ENCODE measurements around the gene GFER. TPM values are rescaled to one million over a fixed set of nuclear protein-coding genes. Genes with fewer than 3 reads are reported as not detected.
A peak's percentile ranks its signal among the peaks of the same experiment; 100 is the strongest.

The GFER gene
- polyA plus RNA-seq, 1 donor (not counting 4 experiments of a cell fraction or from before 2014, with no cell fraction given), result 12.0 TPM

- H3K9me1 ChIP-seq (ENCODE audit: control insufficient read depth, extremely low read depth, insufficient read depth, low read length), result peaks cover 2% of the 10 kb centered on the region
- dilution Hi-C loops (cut with MboI; ENCODE audit: extremely low pct_ligation_motif_present, low sequenced_read_pairs), result no loop called here
- peaks cover 9 to 27% of the 10 kb centered on the region in 2 experiments for H3K36me3 ChIP-seq (ENCODE audit: control insufficient read depth in 2 of 2, extremely low read depth in 1 of 2, insufficient read depth in 2 of 2, low read length in 2 of 2)
- FAIRE-seq (no peak), DNase-seq (ENCODE audit: low read depth, low spot score) (no peak)
- no peak overlapping the region for H3K4me2 ChIP-seq (ENCODE audit: control insufficient read depth, extremely low read depth, insufficient read depth, low read depth, low read length)
- H3K9me3 ChIP-seq (ENCODE audit: control insufficient read depth, low read depth, low read length), result no peaks in the 10 kb centered on the region
- H3K27me3 ChIP-seq (ENCODE audit: control insufficient read depth, extremely low read depth, insufficient read depth, low read length), result peaks cover 34% of the 10 kb centered on the region
- peaks cover 38% of the 10 kb centered on the region for H3K4me1 ChIP-seq (ENCODE audit: control insufficient read depth, extremely low read depth, insufficient read depth, low read length)
- no peak for TF ChIP-seq CTCF (optimal IDR thresholded peaks at IDR 0.05 in 1 of 3, IDR thresholded peaks at IDR 0.05 in 1 of 3, conservative IDR thresholded peaks at IDR 0.05 in 1 of 3; ENCODE audit: extremely low read depth in 1 of 3, insufficient read depth in 2 of 3, low read length in 3 of 3)
- TF ChIP-seq EZH2 (IDR thresholded peaks at IDR 0.05; ENCODE audit: low read length), result no peak
- peaks cover 2% of the 10 kb centered on the region for H3K79me2 ChIP-seq (ENCODE audit: control insufficient read depth, insufficient read depth, low read length)
- H3K27ac ChIP-seq (ENCODE audit: control insufficient read depth, insufficient read depth, low read length), result no peak overlapping the region
- no peak overlapping the region for H3K9ac ChIP-seq (ENCODE audit: control insufficient read depth, extremely low read depth, insufficient read depth, low read length)
- H3K4me3 ChIP-seq (ENCODE audit: control insufficient read depth in 2 of 3, extremely low read depth in 1 of 3, insufficient read depth in 2 of 3, low read depth in 1 of 3, low read length in 3 of 3), result no peak overlapping the region
- H4K20me1 ChIP-seq (ENCODE audit: control insufficient read depth, extremely low read depth, insufficient read depth, low read length), result no peaks in the 10 kb centered on the region
- H2AFZ ChIP-seq (ENCODE audit: control insufficient read depth, low read length), result no peak overlapping the region
Measured at GRCh38 chr16:1982013-1982433, 2.0 kb upstream of the GFER start.

DNA sequence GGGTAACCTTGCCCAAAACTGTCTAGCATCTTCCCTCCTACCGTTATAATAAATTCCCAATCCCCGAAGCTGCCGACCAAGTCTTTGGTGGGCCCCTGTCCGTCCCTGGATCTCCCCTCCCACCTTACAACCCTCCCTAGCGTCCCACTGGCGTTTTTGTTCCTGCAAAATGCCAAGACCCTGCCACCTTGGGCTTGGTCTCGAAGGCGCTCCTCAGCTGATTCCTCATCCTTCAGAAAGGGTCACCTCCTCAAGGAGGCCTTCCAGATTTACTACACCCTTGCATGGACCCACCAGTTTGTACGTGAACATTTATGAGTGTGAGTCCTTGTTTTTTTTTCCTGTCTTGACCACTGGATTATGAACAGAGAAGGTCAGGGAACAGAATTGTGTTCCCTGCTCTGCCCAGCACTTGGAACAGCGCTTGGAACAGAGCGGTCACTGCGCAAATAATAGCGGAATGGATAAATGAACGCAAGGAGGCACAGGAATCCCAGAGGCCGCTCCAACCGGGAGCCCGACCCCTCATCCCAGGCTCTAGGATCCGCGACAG lies 926 bp upstream of the GFER start:
- Histone ChIP-seq H3K4me1 (ENCODE audit: control insufficient read depth, extremely low read depth, insufficient read depth, low read length) (peaks cover 38% of the 10 kb centered on the region), H3K4me3 (ENCODE audit: control insufficient read depth in 2 of 3, extremely low read depth in 1 of 3, insufficient read depth in 2 of 3, low read depth in 1 of 3, low read length in 3 of 3) (no peak overlapping the region), H3K4me2 (ENCODE audit: control insufficient read depth, extremely low read depth, insufficient read depth, low read depth, low read length) (peak overlapping the region; percentile 92), H3K9me1 (ENCODE audit: control insufficient read depth, extremely low read depth, insufficient read depth, low read length) (peaks cover 2% of the 10 kb centered on the region), H2AFZ (ENCODE audit: control insufficient read depth, low read length) (no peak overlapping the region), H3K27me3 (ENCODE audit: control insufficient read depth, extremely low read depth, insufficient read depth, low read length) (peaks cover 34% of the 10 kb centered on the region), H3K27ac (ENCODE audit: control insufficient read depth, insufficient read depth, low read length) (no peak overlapping the region), H4K20me1 (ENCODE audit: control insufficient read depth, extremely low read depth, insufficient read depth, low read length) (no peaks in the 10 kb centered on the region), H3K79me2 (ENCODE audit: control insufficient read depth, insufficient read depth, low read length) (peaks cover 2% of the 10 kb centered on the region), H3K9me3 (ENCODE audit: control insufficient read depth, low read depth, low read length) (no peaks in the 10 kb centered on the region), H3K9ac (ENCODE audit: control insufficient read depth, extremely low read depth, insufficient read depth, low read length) (no peak overlapping the region), H3K36me3 (ENCODE audit: control insufficient read depth in 2 of 2, extremely low read depth in 1 of 2, insufficient read depth in 2 of 2, low read length in 2 of 2) (peaks cover 7 to 21% of the 10 kb centered on the region in 2 experiments)
- DNase-seq (ENCODE audit: low read depth, low spot score) (no peak), FAIRE-seq (no peak)
- TF ChIP-seq EZH2 (IDR thresholded peaks at IDR 0.05; ENCODE audit: low read length) (no peak), CTCF (optimal IDR thresholded peaks at IDR 0.05 in 1 of 3, IDR thresholded peaks at IDR 0.05 in 1 of 3, conservative IDR thresholded peaks at IDR 0.05 in 1 of 3; ENCODE audit: extremely low read depth in 1 of 3, insufficient read depth in 2 of 3, low read length in 3 of 3) (no peak)
- dilution Hi-C loops (cut with MboI; ENCODE audit: extremely low pct_ligation_motif_present, low sequenced_read_pairs), result no loop called here

All from keratinocyte (primary cell).